HepG2 (cell line): ENCODE data around the gene MEX3A. TPM values are rescaled to one million over a fixed set of nuclear protein-coding genes. Genes with fewer than 3 reads are reported as not detected.

Experiments
- ATAC-seq: fragments of 200-7000 bp; cut with Tn5 transposase; 3 replicates; pipeline ENCODE4 v1.9.1; 2020; ENCODE audit warnings: mild to moderate bottlenecking, moderate library complexity
- BruUV-seq: library from RNA; stranded (reverse); fragments of 400-500 nt; replicated peaks from 2 replicates; lab custom pipeline; 2021; lab: Mats Ljungman, UMichigan
- CTCF ChIA-PET: fragments of 300-600 bp; formaldehyde crosslinking; extraction: SDS; loops from one replicate; lab custom pipeline; 2021; ENCODE audit warnings: low total read pairs, inconsistent platforms, low intra/inter-chr PET ratio; lab: Yijun Ruan, JAX
- POLR2A ChIA-PET: fragments of 350-600 bp; sonication (Branson Sonifier 250); formaldehyde crosslinking; loops from one replicate; lab custom pipeline; 2020; ENCODE audit warnings: antibody characterized with exemption, inconsistent platforms; lab: Yijun Ruan, JAX
- DNase-seq: peaks from one replicate; pipeline ENCODE4 v3.0.0-alpha.2; 2015; ENCODE audit warnings: low spot score
- FAIRE-seq: peaks from 3 replicates; lab custom pipeline; 2011; peaks lifted over from hg19 to GRCh38; lab: Jason Lieb, UNC
- H2AFZ ChIP-seq: one replicate; pipeline ENCODE4 v1.6.1; 2011; ENCODE audit warnings: low read length, inconsistent platforms
- H3K27ac ChIP-seq: fragments of 300-600 bp; 3 replicates; pipeline ENCODE4 v1.8.0; 2011; ENCODE audit warnings: mixed run types, mild to moderate bottlenecking, mixed read lengths, low read length, inconsistent platforms; ENCODE audit not compliant: insufficient read depth; ENCODE audit errors: extremely low read length
- H3K27me3 ChIP-seq, 2 experiments: fragments of 200-600 bp in 1 of 2; 2 replicates in 1 of 2; 3 replicates in 1 of 2; pipeline versions ENCODE4 v1.6.0 to v1.8.0; 2011; ENCODE audit warnings: low read length in 2 of 2, mild to moderate bottlenecking in 2 of 2, moderate library complexity in 2 of 2, inconsistent platforms in 1 of 2; ENCODE audit not compliant: insufficient read depth in 2 of 2, control insufficient read depth in 1 of 2
- H3K36me3 ChIP-seq, 2 experiments: fragments of 200-600 bp in 1 of 2; replicated peaks in 1 of 2; 2 replicates in 1 of 2; 3 replicates in 1 of 2; pipeline versions ENCODE4 v1.5.1 to v1.8.0; 2011; ENCODE audit warnings: low read length in 2 of 2, inconsistent platforms in 1 of 2; ENCODE audit not compliant: insufficient read depth in 2 of 2, control insufficient read depth in 1 of 2
- H3K4me1 ChIP-seq: 2 replicates; pipeline ENCODE4 v1.5.1; 2012; ENCODE audit warnings: low read length, inconsistent platforms; ENCODE audit not compliant: insufficient read depth
- H3K4me2 ChIP-seq: 2 replicates; pipeline ENCODE4 v1.6.0; 2011; ENCODE audit warnings: low read depth, low read length, inconsistent platforms
- H3K4me3 ChIP-seq, 3 experiments: fragments of 200-600 bp in 1 of 3; sonication (generic), shearing (Covaris generic) in 1 of 3; replicated peaks in 1 of 3; 2 replicates each; pipeline ENCODE4 v1.5.1; 2011 to 2016; ENCODE audit warnings: low read length in 3 of 3, inconsistent platforms in 2 of 3, low read depth in 2 of 3, mild to moderate bottlenecking in 2 of 3, control low read depth in 1 of 3, mixed read lengths in 1 of 3; ENCODE audit not compliant: insufficient read depth in 1 of 3
- H3K79me2 ChIP-seq: one replicate; pipeline ENCODE4 v1.6.1; 2011; ENCODE audit warnings: low read length, inconsistent platforms; ENCODE audit not compliant: insufficient read depth
- H3K9ac ChIP-seq: 2 replicates; pipeline ENCODE4 v1.6.0; 2011; ENCODE audit warnings: mild to moderate bottlenecking, low read depth, low read length, inconsistent platforms; ENCODE audit not compliant: insufficient read depth
- H3K9me3 ChIP-seq: 2 replicates; pipeline ENCODE4 v1.5.1; 2012; ENCODE audit warnings: mild to moderate bottlenecking, low read length
- H4K20me1 ChIP-seq: 2 replicates; pipeline ENCODE4 v1.6.0; 2011; ENCODE audit warnings: inconsistent platforms, mild to moderate bottlenecking, low read length, moderate library complexity; ENCODE audit not compliant: insufficient read depth
- ARNT ChIP-seq: fragments of 450-650 bp; IDR thresholded peaks from 2 replicates; pipeline ENCODE4 v1.6.1; 2017
- CREM ChIP-seq, 2 experiments: sonication (generic) in 1 of 2; formaldehyde crosslinking in 1 of 2; IDR thresholded peaks; 2 replicates each; pipeline versions ENCODE4 v1.4.0 to v1.6.1; 2016 to 2020; ENCODE audit warnings: antibody characterized with exemption in 1 of 2, mild to moderate bottlenecking in 1 of 2, missing genetic modification reagents in 1 of 2
- HNRNPLL ChIP-seq: fragments of 200-400 bp; formaldehyde crosslinking; IDR thresholded peaks from 2 replicates; pipeline ENCODE4 v1.6.1; 2017; ENCODE audit warnings: mild to moderate bottlenecking, low read depth, low read length; ENCODE audit not compliant: poor library complexity, severe bottlenecking
- HOXA3 ChIP-seq: sonication (generic); formaldehyde crosslinking; IDR thresholded peaks from 2 replicates; pipeline ENCODE4 v1.5.0; 2020; ENCODE audit warnings: missing genetic modification reagents
- KLF9 ChIP-seq: IDR thresholded peaks from 2 replicates; pipeline ENCODE4 v1.6.1; 2016; ENCODE audit warnings: low read depth
- SNAPC4 ChIP-seq: sonication (generic); formaldehyde crosslinking; IDR thresholded peaks from 2 replicates; pipeline ENCODE4 v1.4.0; 2020; ENCODE audit warnings: mild to moderate bottlenecking, missing genetic modification reagents
- U2AF1 ChIP-seq: fragments of 200-400 bp; formaldehyde crosslinking; optimal IDR thresholded peaks from 2 replicates; pipeline ENCODE3; 2017; ENCODE audit warnings: mild to moderate bottlenecking, low read depth, low read length
- U2AF2 ChIP-seq: fragments of 200-400 bp; formaldehyde crosslinking; IDR thresholded peaks from 2 replicates; pipeline ENCODE4 v1.6.1; 2017; ENCODE audit warnings: low read depth, mild to moderate bottlenecking, low read length
- ZFP1 ChIP-seq: IDR thresholded peaks from 2 replicates; pipeline ENCODE4 v1.6.1; 2016
- ZNF441 ChIP-seq: sonication (generic); formaldehyde crosslinking; IDR thresholded peaks from 2 replicates; pipeline ENCODE4 v1.7.0; 2021; ENCODE audit warnings: missing genetic modification reagents, borderline replicate concordance
- ZNF460 ChIP-seq: sonication (generic); formaldehyde crosslinking; IDR thresholded peaks from 2 replicates; pipeline ENCODE4 v1.5.1; 2020; ENCODE audit warnings: missing genetic modification reagents, mild to moderate bottlenecking, borderline replicate concordance
- ZNF546 ChIP-seq: sonication (generic); formaldehyde crosslinking; conservative IDR thresholded peaks from 2 replicates; pipeline ENCODE4 v1.8.1; 2023; ENCODE audit warnings: mild to moderate bottlenecking, missing genetic modification reagents
- ZNF557 ChIP-seq: sonication (generic); formaldehyde crosslinking; IDR thresholded peaks from 2 replicates; pipeline ENCODE4 v1.4.0; 2020; ENCODE audit warnings: missing genetic modification reagents
- ZNF770 ChIP-seq: sonication (generic); formaldehyde crosslinking; IDR thresholded peaks from 2 replicates; pipeline ENCODE4 v1.5.0; 2020; ENCODE audit warnings: mild to moderate bottlenecking, missing genetic modification reagents
- WGBS: methylation state at CpG from one replicate; pipeline ENCODE4 v1.1.6; 2017; ENCODE audit warnings: low lambda C conversion rate; 5-methylcytosine and 5-hydroxymethylcytosine counted together
- in situ Hi-C: cut with HindIII; loops from 2 replicates; pipeline ENCODE4 v1.10.0; 2017; ENCODE audit warnings: low pct_unique_long_range_greater_than_20kb; ENCODE audit not compliant: extremely low pct_ligation_motif_present
- intact Hi-C: fragments of 100-400 bp; cut with micrococcal nuclease; formaldehyde crosslinking; loops from one replicate; pipeline ENCODE4 v1.10.0; 2022; ENCODE audit not compliant: unreplicated experiment
- polyA plus RNA-seq, 8 experiments: library from polyadenylated mRNA; depleted of rRNA in 3 of 8; stranded (reverse) in 7 of 8; unstranded in 1 of 8; fragments of >200 nt; fragmentation: Illumina TruSeq in 4 of 8; extraction: Trizol in 4 of 8; gene quantifications; 2 replicates each; pipeline versions ENCODE4 v1.2.1 to v1.2.3, GENCODE V29; 2011 to 2016; ENCODE audit warnings: low read depth in 4 of 8, missing spikeins in 1 of 8, mixed read lengths in 1 of 8; ENCODE audit not compliant: insufficient read depth in 1 of 8
- total RNA-seq, 5 experiments: library from RNA; depleted of rRNA; stranded (reverse); fragments of >200 nt; fragmentation: Illumina TruSeq; extraction: Trizol; gene quantifications; 2 replicates each; pipeline ENCODE4 v1.2.3, GENCODE V29; 2016; ENCODE audit warnings: low read depth in 1 of 5

The MEX3A gene
- total and polyA plus RNA-seq, 2 of the 13 experiments (the other 11 are each of a cell fraction or from before 2014, with no cell fraction given), result 7.6 to 9.1 TPM

GRCh38 chr1:156053768-156054499 lies 28.3 kb downstream of the MEX3A start, which contains the start of gene UBQLN4 (continued):
- no peak for TF ChIP-seq ZNF770 (CRISPR knock-in tag)
- TF ChIP-seq U2AF1, result no peak
- TF ChIP-seq HOXA3 (CRISPR knock-in tag), result no peak

GRCh38 chr1:156052862-156053767 lies 29.1 kb downstream of the MEX3A start:
- Histone ChIP-seq H4K20me1 (no peaks in the 10 kb centered on the region), H3K9me3 (no peaks in the 10 kb centered on the region), H3K27ac (peak overlapping the region; percentile 70), H2AFZ (no peak overlapping the region), H3K9ac (peak overlapping the region; percentile 80), H3K79me2 (peaks cover 18% of the 10 kb centered on the region), H3K4me1 (peaks cover 27% of the 10 kb centered on the region), H3K4me2 (peak overlapping the region; percentile 81), H3K4me3 (peak overlapping the region; percentile 79 to 91 (median 80)), H3K27me3 (no peaks in the 10 kb centered on the region; a peak in 1 of 5 replicates), H3K36me3 (peaks cover 7 to 28% of the 10 kb centered on the region in 2 experiments; a peak in 4 of 5 replicates)
- 6% methylated on average over 25 of the region's 63 CpGs for WGBS
- intact Hi-C loops (no loop called here), in situ Hi-C loops (no loop called here)
- ATAC-seq, result peak; percentile 50
- ChIA-PET CTCF (no interaction called here), POLR2A (interaction anchor here (0.5 to 2.6 kb wide), 6 partner anchors 10 to 283 kb away, joined by 3 to 10 read pairs (median 3); partner anchors contain the start of gene PMF1)
- peak; percentile 73 for FAIRE-seq
- DNase-seq, result peak; percentile 65
- BruUV-seq, result no TSS peak
- TF ChIP-seq SNAPC4 (CRISPR knock-in tag) (no peak), CREM (IDR thresholded peaks at IDR 0.05) (no peak), CREM (CRISPR knock-in tag; IDR thresholded peaks at IDR 0.05) (no peak), ZNF441 (CRISPR knock-in tag) (0 out of 2 replicates have a peak, but pooled peaks have one; percentile 22), KLF9 (CRISPR knock-in tag) (no peak), ZNF460 (no peak), ZNF546 (CRISPR knock-in tag) (no peak), ARNT (no peak), ZFP1 (no peak), ZNF557 (no peak), U2AF2 (no peak), HNRNPLL (no peak)
